Effector CD4-positive, alpha-beta T cell (primary cell): ENCODE results near the gene OR51F2. TPM values are rescaled to one million over a fixed set of nuclear protein-coding genes. Genes with fewer than 3 reads are reported as not detected.
"Not testable (repeated sequence)": the region's sequence is repeated elsewhere in the genome, so short reads cannot be mapped to it uniquely, and the experiment has no call there.

Source experiments
- DNase-seq: peaks from one replicate; pipeline ENCODE4 v3.0.0-alpha.2; 2020
- total RNA-seq: gene quantifications from one replicate; lab custom pipeline; 2026; lab: John Stamatoyannopoulos, UW

Gene OR51F2
- not detected for total RNA-seq

- no peak for DNase-seq
These were observed at the start of gene OR51F2 for GRCh38 chr11:4821021-4821420. TSS of gene OR51F2 (plus strand) at chr11:4821321. CDS start at chr11:4821422, 101 bp downstream.

- no peak for DNase-seq
These were observed 38.7 kb upstream of the OR51F2 start for GRCh38 chr11:4782454-4782853.

- no peak for DNase-seq
These were observed 23.9 kb upstream of the OR51F2 start for GRCh38 chr11:4797206-4797605.

- DNase-seq: no peak
These were observed 22.5 kb upstream of the OR51F2 start for GRCh38 chr11:4798427-4799183.

- DNase-seq: not testable (repeated sequence)
These were observed 19.8 kb upstream of the OR51F2 start for GRCh38 chr11:4801316-4801715.

- no peak for DNase-seq
These were observed 16.8 kb upstream of the OR51F2 start, which contains the start of gene OR52R1 for GRCh38 chr11:4804280-4804679. TSS of gene OR52R1 (minus strand) at chr11:4804380. CDS start at chr11:4804380, 0 bp downstream.

- no peak for DNase-seq
These were observed 12.6 kb upstream of the OR51F2 start for GRCh38 chr11:4808476-4808875.

GRCh38 chr11:4809246-4809645 is 11.9 kb upstream of the OR51F2 start:
- no peak for DNase-seq

GRCh38 chr11:4825132-4825531 is 4.0 kb downstream of the OR51F2 start:
- no peak for DNase-seq

- no peak for DNase-seq
These were observed 5.3 kb downstream of the OR51F2 start for GRCh38 chr11:4826425-4826824.

GRCh38 chr11:4830346-4830745 is 9.2 kb downstream of the OR51F2 start:
- DNase-seq: no peak

GRCh38 chr11:4830909-4831308 is 9.8 kb downstream of the OR51F2 start:
- DNase-seq: no peak

GRCh38 chr11:4839851-4840549 is 18.9 kb downstream of the OR51F2 start:
- no peak for DNase-seq

GRCh38 chr11:4848908-4849532 is 27.9 kb downstream of the OR51F2 start, which contains the start of gene OR51S1:
TSS of gene OR51S1 (minus strand) at chr11:4849208. CDS start at chr11:4849208, 0 bp downstream.
- DNase-seq: no peak

GRCh38 chr11:4851033-4851432 is 29.9 kb downstream of the OR51F2 start:
- DNase-seq: no peak

- not testable (repeated sequence) for DNase-seq
These were observed 33.2 kb downstream of the OR51F2 start for GRCh38 chr11:4854286-4854685.

- no peak for DNase-seq
These were observed 41.5 kb downstream of the OR51F2 start for GRCh38 chr11:4862447-4863236.

GRCh38 chr11:4863876-4864275 is 42.8 kb downstream of the OR51F2 start:
- no peak for DNase-seq

GRCh38 chr11:4865855-4866254 is 44.7 kb downstream of the OR51F2 start:
- DNase-seq: no peak
